Renal cortical epithelial cell (primary cell): ENCODE data around the gene ARHGAP45. TPM values are rescaled to one million over a fixed set of nuclear protein-coding genes. Genes with fewer than 3 reads are reported as not detected.
"Not testable (repeated sequence)": the region's sequence is repeated elsewhere in the genome, so short reads cannot be mapped to it uniquely, and the experiment has no call there.

ENCODE experiments used
- DNase-seq: peaks from one replicate; pipeline ENCODE4 v3.0.0-alpha.2; 2011; ENCODE audit warnings: low read depth
- total RNA-seq: library from RNA; depleted of rRNA; stranded (reverse); fragments of >200 nt; gene quantifications from 2 replicates; pipeline ENCODE4 v1.2.3, GENCODE V29; 2014

ARHGAP45 gene
- 8.3 and 13.4 TPM in 2 replicates for total RNA-seq

- DNase-seq, result no peak
Measured at GRCh38 chr19:1066748-1067340, at the start of gene ARHGAP45. ARHGAP45 (plus strand) TSS chr19:1067167; CDS start chr19:1067406, 239 bp downstream.

GRCh38 chr19:1017906-1018305 is 49.1 kb upstream of the ARHGAP45 start:
- no peak for DNase-seq

- DNase-seq, result no peak
Measured at GRCh38 chr19:1018393-1018792, 48.6 kb upstream of the ARHGAP45 start.

GRCh38 chr19:1018932-1019615 is 47.9 kb upstream of the ARHGAP45 start:
- DNase-seq, result no peak

- no peak for DNase-seq
Measured at GRCh38 chr19:1019616-1019961, 47.4 kb upstream of the ARHGAP45 start.

- DNase-seq, result no peak
Measured at GRCh38 chr19:1019980-1020867, 46.7 kb upstream of the ARHGAP45 start.

GRCh38 chr19:1020868-1021425 is 46.0 kb upstream of the ARHGAP45 start, which contains the start of gene TMEM259:
TMEM259 (minus strand) TSS chr19:1021123; CDS start chr19:1020996, 127 bp downstream.
- DNase-seq, result peak; percentile 84

GRCh38 chr19:1023883-1024188 is 43.1 kb upstream of the ARHGAP45 start:
- not testable (repeated sequence) for DNase-seq

- not testable (repeated sequence) for DNase-seq
Measured at GRCh38 chr19:1025080-1025479, 41.9 kb upstream of the ARHGAP45 start.

- peak; percentile 35 for DNase-seq
Measured at GRCh38 chr19:1025960-1026782, 40.8 kb upstream of the ARHGAP45 start, which contains the start of gene CNN2. CNN2 (plus strand) TSS chr19:1026608; CDS start chr19:1026662, 54 bp downstream.

GRCh38 chr19:1026783-1027649 is 40.0 kb upstream of the ARHGAP45 start:
- no peak for DNase-seq

GRCh38 chr19:1027650-1028061 is 39.3 kb upstream of the ARHGAP45 start:
- DNase-seq, result no peak

- peak; percentile 78 for DNase-seq
Measured at GRCh38 chr19:1028062-1028926, 38.7 kb upstream of the ARHGAP45 start.

GRCh38 chr19:1032264-1032867 is 34.6 kb upstream of the ARHGAP45 start:
- no peak for DNase-seq

- no peak for DNase-seq
Measured at GRCh38 chr19:1035998-1036621, 30.9 kb upstream of the ARHGAP45 start.

- DNase-seq, result no peak
Measured at GRCh38 chr19:1037621-1038064, 29.3 kb upstream of the ARHGAP45 start.

GRCh38 chr19:1038978-1039645 is 27.9 kb upstream of the ARHGAP45 start:
- DNase-seq, result no peak
